WTC11 (cell line): Measurements from ENCODE around the gene RIMBP2.

Experiments
- CREB1 ChIP-seq: sonication (generic); formaldehyde crosslinking; IDR thresholded peaks from 2 replicates; pipeline ENCODE4 v1.8.0; 2023; ENCODE audit warnings: mild to moderate bottlenecking, missing genetic modification reagents
- CREM ChIP-seq: sonication (generic); formaldehyde crosslinking; IDR thresholded peaks from 2 replicates; pipeline ENCODE4 v1.8.1; 2022; ENCODE audit warnings: mild to moderate bottlenecking, missing genetic modification reagents, moderate library complexity
- JUN ChIP-seq: sonication (generic); formaldehyde crosslinking; IDR thresholded peaks from 2 replicates; pipeline ENCODE4 v1.8.0; 2023; ENCODE audit warnings: mild to moderate bottlenecking, missing genetic modification reagents
- KAT7 ChIP-seq: sonication (generic); formaldehyde crosslinking; IDR thresholded peaks from 2 replicates; pipeline ENCODE4 v1.8.1; 2023; ENCODE audit warnings: missing genetic modification reagents, mild to moderate bottlenecking, borderline replicate concordance
- NFYB ChIP-seq: sonication (generic); formaldehyde crosslinking; conservative IDR thresholded peaks from 2 replicates; pipeline ENCODE4 v1.8.0; 2022; ENCODE audit warnings: low read depth, missing genetic modification reagents
- ZNF138 ChIP-seq: sonication (generic); formaldehyde crosslinking; conservative IDR thresholded peaks from 2 replicates; pipeline ENCODE4 v1.8.1; 2022; ENCODE audit warnings: mild to moderate bottlenecking, moderate library complexity, missing genetic modification reagents
- ZNF263 ChIP-seq: sonication (generic); formaldehyde crosslinking; IDR thresholded peaks from 2 replicates; pipeline ENCODE4 v1.8.1; 2022; ENCODE audit warnings: low read depth, mild to moderate bottlenecking, moderate library complexity, missing genetic modification reagents
- TF ChIP-seq, protein P1 (sequence below): fragments of 200-600 bp; IDR thresholded peaks from 2 replicates; pipeline ENCODE4 v1.8.0; 2022; ENCODE audit warnings: antibody characterized with exemption
- TF ChIP-seq, protein P2 (sequence below): sonication (generic); formaldehyde crosslinking; IDR thresholded peaks from 2 replicates; pipeline ENCODE4 v1.8.0; 2022; ENCODE audit warnings: mild to moderate bottlenecking, missing genetic modification reagents
- TF ChIP-seq, protein P3 (sequence below): sonication (generic); formaldehyde crosslinking; IDR thresholded peaks from 2 replicates; pipeline ENCODE4 v1.8.0; 2022; ENCODE audit warnings: mild to moderate bottlenecking, missing genetic modification reagents
- TF ChIP-seq, protein P4 (sequence below): sonication (generic); formaldehyde crosslinking; IDR thresholded peaks from 2 replicates; pipeline ENCODE4 v1.8.1; 2022; ENCODE audit warnings: mild to moderate bottlenecking, missing genetic modification reagents, moderate library complexity, borderline replicate concordance
- TF ChIP-seq, protein P5 (sequence below): sonication (generic); formaldehyde crosslinking; IDR thresholded peaks from 2 replicates; pipeline ENCODE4 v1.8.0; 2023; ENCODE audit warnings: missing genetic modification reagents, mild to moderate bottlenecking, borderline replicate concordance
- TF ChIP-seq, protein P6 (sequence below): sonication (generic); formaldehyde crosslinking; IDR thresholded peaks from 2 replicates; pipeline ENCODE4 v1.8.0; 2022; ENCODE audit warnings: mild to moderate bottlenecking, missing genetic modification reagents

DNA sequence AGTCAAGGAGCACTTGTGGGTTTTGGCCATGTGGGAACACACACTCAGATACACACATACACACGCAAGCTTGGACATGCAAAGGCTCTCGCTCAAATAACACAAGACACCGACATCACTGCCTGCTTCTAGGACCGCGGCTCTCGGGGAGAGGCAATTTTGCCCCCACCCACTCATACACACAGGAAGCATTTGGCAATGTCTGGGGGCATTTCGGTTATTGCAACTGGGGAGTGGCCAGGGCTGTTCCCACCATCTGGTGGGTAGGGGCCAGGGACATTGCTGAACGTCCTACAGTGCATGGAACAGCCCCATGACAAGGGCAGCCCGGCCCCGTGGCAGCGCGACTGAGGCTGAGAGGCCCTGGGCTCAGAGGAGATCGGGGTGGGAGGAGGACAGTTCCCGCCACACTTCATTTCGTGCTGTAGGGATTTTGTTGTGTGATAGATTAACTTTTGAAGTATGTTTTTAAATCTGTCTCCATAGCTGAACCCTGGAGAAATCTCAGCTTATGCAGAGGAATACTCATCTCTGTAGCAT lies 35.6 kb downstream of the RIMBP2 start:
- TF ChIP-seq, protein P1, sequence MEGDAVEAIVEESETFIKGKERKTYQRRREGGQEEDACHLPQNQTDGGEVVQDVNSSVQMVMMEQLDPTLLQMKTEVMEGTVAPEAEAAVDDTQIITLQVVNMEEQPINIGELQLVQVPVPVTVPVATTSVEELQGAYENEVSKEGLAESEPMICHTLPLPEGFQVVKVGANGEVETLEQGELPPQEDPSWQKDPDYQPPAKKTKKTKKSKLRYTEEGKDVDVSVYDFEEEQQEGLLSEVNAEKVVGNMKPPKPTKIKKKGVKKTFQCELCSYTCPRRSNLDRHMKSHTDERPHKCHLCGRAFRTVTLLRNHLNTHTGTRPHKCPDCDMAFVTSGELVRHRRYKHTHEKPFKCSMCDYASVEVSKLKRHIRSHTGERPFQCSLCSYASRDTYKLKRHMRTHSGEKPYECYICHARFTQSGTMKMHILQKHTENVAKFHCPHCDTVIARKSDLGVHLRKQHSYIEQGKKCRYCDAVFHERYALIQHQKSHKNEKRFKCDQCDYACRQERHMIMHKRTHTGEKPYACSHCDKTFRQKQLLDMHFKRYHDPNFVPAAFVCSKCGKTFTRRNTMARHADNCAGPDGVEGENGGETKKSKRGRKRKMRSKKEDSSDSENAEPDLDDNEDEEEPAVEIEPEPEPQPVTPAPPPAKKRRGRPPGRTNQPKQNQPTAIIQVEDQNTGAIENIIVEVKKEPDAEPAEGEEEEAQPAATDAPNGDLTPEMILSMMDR, result no peak
- TF ChIP-seq CREB1 (CRISPR knock-in tag) (no peak), JUN (CRISPR knock-in tag) (no peak), ZNF138 (CRISPR knock-in tag) (no peak), ZNF263 (CRISPR knock-in tag) (no peak), KAT7 (no peak), CREM (CRISPR knock-in tag) (no peak), NFYB (CRISPR knock-in tag) (no peak)
- TF ChIP-seq, protein P2, sequence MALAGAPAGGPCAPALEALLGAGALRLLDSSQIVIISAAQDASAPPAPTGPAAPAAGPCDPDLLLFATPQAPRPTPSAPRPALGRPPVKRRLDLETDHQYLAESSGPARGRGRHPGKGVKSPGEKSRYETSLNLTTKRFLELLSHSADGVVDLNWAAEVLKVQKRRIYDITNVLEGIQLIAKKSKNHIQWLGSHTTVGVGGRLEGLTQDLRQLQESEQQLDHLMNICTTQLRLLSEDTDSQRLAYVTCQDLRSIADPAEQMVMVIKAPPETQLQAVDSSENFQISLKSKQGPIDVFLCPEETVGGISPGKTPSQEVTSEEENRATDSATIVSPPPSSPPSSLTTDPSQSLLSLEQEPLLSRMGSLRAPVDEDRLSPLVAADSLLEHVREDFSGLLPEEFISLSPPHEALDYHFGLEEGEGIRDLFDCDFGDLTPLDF (CRISPR knock-in tag), result no peak
- TF ChIP-seq, protein P3, sequence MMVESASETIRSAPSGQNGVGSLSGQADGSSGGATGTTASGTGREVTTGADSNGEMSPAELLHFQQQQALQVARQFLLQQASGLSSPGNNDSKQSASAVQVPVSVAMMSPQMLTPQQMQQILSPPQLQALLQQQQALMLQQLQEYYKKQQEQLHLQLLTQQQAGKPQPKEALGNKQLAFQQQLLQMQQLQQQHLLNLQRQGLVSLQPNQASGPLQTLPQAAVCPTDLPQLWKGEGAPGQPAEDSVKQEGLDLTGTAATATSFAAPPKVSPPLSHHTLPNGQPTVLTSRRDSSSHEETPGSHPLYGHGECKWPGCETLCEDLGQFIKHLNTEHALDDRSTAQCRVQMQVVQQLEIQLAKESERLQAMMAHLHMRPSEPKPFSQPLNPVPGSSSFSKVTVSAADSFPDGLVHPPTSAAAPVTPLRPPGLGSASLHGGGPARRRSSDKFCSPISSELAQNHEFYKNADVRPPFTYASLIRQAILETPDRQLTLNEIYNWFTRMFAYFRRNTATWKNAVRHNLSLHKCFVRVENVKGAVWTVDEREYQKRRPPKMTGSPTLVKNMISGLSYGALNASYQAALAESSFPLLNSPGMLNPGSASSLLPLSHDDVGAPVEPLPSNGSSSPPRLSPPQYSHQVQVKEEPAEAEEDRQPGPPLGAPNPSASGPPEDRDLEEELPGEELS (CRISPR knock-in tag), result no peak
- TF ChIP-seq, protein P4, sequence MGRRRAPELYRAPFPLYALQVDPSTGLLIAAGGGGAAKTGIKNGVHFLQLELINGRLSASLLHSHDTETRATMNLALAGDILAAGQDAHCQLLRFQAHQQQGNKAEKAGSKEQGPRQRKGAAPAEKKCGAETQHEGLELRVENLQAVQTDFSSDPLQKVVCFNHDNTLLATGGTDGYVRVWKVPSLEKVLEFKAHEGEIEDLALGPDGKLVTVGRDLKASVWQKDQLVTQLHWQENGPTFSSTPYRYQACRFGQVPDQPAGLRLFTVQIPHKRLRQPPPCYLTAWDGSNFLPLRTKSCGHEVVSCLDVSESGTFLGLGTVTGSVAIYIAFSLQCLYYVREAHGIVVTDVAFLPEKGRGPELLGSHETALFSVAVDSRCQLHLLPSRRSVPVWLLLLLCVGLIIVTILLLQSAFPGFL (CRISPR knock-in tag), result no peak
- TF ChIP-seq, protein P5, sequence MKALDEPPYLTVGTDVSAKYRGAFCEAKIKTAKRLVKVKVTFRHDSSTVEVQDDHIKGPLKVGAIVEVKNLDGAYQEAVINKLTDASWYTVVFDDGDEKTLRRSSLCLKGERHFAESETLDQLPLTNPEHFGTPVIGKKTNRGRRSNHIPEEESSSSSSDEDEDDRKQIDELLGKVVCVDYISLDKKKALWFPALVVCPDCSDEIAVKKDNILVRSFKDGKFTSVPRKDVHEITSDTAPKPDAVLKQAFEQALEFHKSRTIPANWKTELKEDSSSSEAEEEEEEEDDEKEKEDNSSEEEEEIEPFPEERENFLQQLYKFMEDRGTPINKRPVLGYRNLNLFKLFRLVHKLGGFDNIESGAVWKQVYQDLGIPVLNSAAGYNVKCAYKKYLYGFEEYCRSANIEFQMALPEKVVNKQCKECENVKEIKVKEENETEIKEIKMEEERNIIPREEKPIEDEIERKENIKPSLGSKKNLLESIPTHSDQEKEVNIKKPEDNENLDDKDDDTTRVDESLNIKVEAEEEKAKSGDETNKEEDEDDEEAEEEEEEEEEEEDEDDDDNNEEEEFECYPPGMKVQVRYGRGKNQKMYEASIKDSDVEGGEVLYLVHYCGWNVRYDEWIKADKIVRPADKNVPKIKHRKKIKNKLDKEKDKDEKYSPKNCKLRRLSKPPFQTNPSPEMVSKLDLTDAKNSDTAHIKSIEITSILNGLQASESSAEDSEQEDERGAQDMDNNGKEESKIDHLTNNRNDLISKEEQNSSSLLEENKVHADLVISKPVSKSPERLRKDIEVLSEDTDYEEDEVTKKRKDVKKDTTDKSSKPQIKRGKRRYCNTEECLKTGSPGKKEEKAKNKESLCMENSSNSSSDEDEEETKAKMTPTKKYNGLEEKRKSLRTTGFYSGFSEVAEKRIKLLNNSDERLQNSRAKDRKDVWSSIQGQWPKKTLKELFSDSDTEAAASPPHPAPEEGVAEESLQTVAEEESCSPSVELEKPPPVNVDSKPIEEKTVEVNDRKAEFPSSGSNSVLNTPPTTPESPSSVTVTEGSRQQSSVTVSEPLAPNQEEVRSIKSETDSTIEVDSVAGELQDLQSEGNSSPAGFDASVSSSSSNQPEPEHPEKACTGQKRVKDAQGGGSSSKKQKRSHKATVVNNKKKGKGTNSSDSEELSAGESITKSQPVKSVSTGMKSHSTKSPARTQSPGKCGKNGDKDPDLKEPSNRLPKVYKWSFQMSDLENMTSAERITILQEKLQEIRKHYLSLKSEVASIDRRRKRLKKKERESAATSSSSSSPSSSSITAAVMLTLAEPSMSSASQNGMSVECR (CRISPR knock-in tag), result no peak
- TF ChIP-seq, protein P6, sequence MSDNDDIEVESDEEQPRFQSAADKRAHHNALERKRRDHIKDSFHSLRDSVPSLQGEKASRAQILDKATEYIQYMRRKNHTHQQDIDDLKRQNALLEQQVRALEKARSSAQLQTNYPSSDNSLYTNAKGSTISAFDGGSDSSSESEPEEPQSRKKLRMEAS (CRISPR knock-in tag), result no peak
